ENCODE measurements around the gene EDIL3.

DNA sequence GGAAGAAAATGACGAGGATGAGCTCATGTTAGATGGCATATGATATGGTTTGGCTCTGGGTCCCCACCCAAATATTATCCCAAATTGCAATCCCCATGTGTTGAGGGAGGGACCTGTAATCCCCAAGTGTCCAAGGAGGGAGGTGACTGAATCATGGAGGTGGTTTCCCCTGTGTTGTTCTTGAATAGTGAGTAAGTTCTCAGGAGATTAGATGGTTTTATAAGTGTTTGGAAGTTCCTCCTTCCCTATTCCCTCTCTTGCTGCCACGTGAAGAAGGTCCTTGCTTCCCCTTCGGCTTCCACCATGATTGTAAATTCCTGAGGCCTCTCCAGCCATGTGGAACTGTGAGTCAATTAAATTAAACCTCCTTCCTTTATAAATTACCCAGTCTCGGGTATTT, 10.1 kb downstream of the EDIL3 start:
- TF ChIP-seq POLR2A (IDR thresholded peaks at IDR 0.05; ENCODE audit: low read depth, low read length) (no peak), POLR2AphosphoS5 (IDR thresholded peaks at IDR 0.05; ENCODE audit: low read depth, low read length) (no peak), TAF1 (IDR thresholded peaks at IDR 0.05; ENCODE audit: borderline replicate concordance, low read depth, low read length) (no peak)
